HCT116 (cell line): Measurements from ENCODE around the gene GOLGA6L9.
"Not testable (repeated sequence)": the region's sequence is repeated elsewhere in the genome, so short reads cannot be mapped to it uniquely, and the experiment has no call there.

Experiments used
- CEBPB ChIP-seq: IDR thresholded peaks from 2 replicates; pipeline ENCODE4 v1.6.1; 2012; ENCODE audit warnings: low read depth
- ELF1 ChIP-seq: IDR thresholded peaks from 2 replicates; pipeline ENCODE4 v1.6.1; 2012; ENCODE audit warnings: low read depth, borderline replicate concordance
- EZH2 ChIP-seq: fragments of 200-600 bp; sonication (generic); IDR thresholded peaks from 2 replicates; pipeline ENCODE4 v1.6.1; 2017; ENCODE audit warnings: antibody characterized with exemption, mixed run types
- EZH2phosphoT487 ChIP-seq: fragments of 200-600 bp; IDR thresholded peaks from 2 replicates; pipeline ENCODE4 v1.6.1; 2018; ENCODE audit warnings: antibody characterized with exemption, borderline replicate concordance
- JUND ChIP-seq: IDR thresholded peaks from 2 replicates; pipeline ENCODE4 v1.6.1; 2012
- POLR2A ChIP-seq: IDR thresholded peaks from 2 replicates; pipeline ENCODE4 v1.7.0; 2011; ENCODE audit warnings: borderline replicate concordance; ENCODE audit not compliant: insufficient read depth, insufficient read length; ENCODE audit errors: extremely low read depth
- POLR2AphosphoS5 ChIP-seq: IDR thresholded peaks from 2 replicates; pipeline ENCODE4 v1.6.1; 2011; ENCODE audit warnings: mild to moderate bottlenecking, low read depth, low read length, moderate library complexity
- SIN3A ChIP-seq: IDR thresholded peaks from 2 replicates; pipeline ENCODE4 v1.6.1; 2012; ENCODE audit warnings: low read depth
- SP1 ChIP-seq: IDR thresholded peaks from 2 replicates; pipeline ENCODE4 v1.6.1; 2012; ENCODE audit warnings: low read depth
- TF ChIP-seq, protein P1 (sequence below), 3 experiments: fragments of 200-600 bp in 1 of 3; sonication (generic) in 1 of 3; IDR thresholded peaks in 2 of 3; conservative IDR thresholded peaks in 1 of 3; 2 replicates each; pipeline ENCODE4 v1.5.1; 2012 to 2017; ENCODE audit warnings: low read depth in 2 of 3, low read length in 2 of 3, antibody characterized with exemption in 1 of 3, borderline replicate concordance in 1 of 3, control low read depth in 1 of 3, mild to moderate bottlenecking in 1 of 3, mixed read lengths in 1 of 3, mixed run types in 1 of 3, moderate library complexity in 1 of 3; ENCODE audit not compliant: insufficient read depth in 1 of 3
- TF ChIP-seq, protein P2 (sequence below): IDR thresholded peaks from 2 replicates; pipeline ENCODE4 v1.6.1; 2012
- TF ChIP-seq, protein P3 (sequence below): IDR thresholded peaks from 2 replicates; pipeline ENCODE4 v1.6.1; 2012

DNA sequence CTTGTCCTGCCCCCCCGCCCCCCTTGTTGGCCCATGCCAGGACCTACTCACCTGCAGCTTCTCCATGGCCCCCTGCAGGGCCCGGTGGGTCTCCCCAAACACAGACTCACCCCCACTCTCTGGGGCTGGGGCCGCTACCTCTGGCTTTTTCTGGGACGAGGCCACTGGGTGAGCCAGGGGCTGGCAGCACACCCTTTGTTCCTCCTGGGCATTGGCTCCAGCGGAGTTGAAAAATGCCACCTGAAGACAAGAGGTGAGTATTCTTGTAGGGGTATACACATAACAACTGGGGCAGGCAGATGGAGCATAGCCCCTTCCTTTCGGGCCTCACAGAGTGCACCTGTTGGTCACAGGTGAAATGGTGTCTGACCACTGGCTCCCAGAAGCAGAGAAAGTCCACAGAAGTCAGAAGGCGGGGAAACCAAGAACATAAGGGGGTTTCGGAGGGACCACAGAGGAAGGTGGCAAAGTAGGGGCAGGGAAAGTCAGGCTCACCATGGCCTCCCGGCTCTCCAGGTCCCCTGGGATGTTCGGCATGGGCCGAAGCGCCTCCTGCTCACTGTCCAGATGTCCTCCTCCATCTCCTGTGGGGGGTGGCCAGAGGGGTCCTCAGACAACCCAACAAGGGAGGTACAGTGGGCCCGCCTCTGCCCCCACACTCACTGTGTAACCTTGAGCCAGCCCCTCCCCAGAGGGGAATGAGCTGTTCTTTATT, 47.9 kb downstream of the GOLGA6L9 start:
- TF ChIP-seq, protein P1, sequence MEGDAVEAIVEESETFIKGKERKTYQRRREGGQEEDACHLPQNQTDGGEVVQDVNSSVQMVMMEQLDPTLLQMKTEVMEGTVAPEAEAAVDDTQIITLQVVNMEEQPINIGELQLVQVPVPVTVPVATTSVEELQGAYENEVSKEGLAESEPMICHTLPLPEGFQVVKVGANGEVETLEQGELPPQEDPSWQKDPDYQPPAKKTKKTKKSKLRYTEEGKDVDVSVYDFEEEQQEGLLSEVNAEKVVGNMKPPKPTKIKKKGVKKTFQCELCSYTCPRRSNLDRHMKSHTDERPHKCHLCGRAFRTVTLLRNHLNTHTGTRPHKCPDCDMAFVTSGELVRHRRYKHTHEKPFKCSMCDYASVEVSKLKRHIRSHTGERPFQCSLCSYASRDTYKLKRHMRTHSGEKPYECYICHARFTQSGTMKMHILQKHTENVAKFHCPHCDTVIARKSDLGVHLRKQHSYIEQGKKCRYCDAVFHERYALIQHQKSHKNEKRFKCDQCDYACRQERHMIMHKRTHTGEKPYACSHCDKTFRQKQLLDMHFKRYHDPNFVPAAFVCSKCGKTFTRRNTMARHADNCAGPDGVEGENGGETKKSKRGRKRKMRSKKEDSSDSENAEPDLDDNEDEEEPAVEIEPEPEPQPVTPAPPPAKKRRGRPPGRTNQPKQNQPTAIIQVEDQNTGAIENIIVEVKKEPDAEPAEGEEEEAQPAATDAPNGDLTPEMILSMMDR (IDR thresholded peaks at IDR 0.05 in 2 of 3, conservative IDR thresholded peaks at IDR 0.05 in 1 of 3; ENCODE audit: borderline replicate concordance in 1 of 3, insufficient read depth in 1 of 3, low read depth in 2 of 3, low read length in 2 of 3): not testable (repeated sequence)
- TF ChIP-seq, protein P2, sequence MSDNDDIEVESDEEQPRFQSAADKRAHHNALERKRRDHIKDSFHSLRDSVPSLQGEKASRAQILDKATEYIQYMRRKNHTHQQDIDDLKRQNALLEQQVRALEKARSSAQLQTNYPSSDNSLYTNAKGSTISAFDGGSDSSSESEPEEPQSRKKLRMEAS: not testable (repeated sequence)
- TF ChIP-seq EZH2, POLR2A, ELF1, SIN3A, JUND, SP1, EZH2phosphoT487, CEBPB, POLR2AphosphoS5: not testable (repeated sequence)
- TF ChIP-seq, protein P3, sequence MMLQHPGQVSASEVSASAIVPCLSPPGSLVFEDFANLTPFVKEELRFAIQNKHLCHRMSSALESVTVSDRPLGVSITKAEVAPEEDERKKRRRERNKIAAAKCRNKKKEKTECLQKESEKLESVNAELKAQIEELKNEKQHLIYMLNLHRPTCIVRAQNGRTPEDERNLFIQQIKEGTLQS: not testable (repeated sequence)
